ENCODE data around the gene ZNF519.
"Not testable (repeated sequence)": the region's sequence is repeated elsewhere in the genome, so short reads cannot be mapped to it uniquely, and the experiment has no call there.

The ZNF519 gene

DNA sequence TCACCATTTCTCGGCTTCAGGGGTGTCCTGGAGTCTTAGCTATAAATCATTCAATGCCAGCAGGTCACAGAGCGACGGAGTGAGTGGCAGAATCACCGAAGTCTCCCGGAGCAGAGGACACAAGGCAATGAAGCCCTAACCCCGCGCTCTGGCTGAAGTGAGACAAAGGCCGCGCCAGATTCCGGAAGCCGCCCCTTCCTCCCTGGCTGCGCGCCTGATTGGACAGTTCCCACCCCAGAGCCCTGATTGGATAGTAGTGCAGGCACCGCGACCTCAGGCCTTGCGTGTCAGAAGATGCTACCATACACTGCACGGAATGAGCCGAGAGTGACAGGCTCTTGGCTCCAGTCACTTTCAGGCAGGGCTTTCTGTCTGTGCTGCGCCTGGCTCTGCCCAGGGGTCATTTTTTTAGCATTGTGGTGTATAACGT, at the start of gene ZNF519:
ZNF519 (minus strand) TSS at position 165 of the 430 bp plus-strand sequence; CDS start at position 7, 158 bp downstream.
- DNase-seq (ENCODE audit: low read depth), result peak; percentile 82

GRCh38 chr18:14179306-14179705, 47.1 kb upstream of the ZNF519 start:
- no peak for DNase-seq (ENCODE audit: low read depth)

- DNase-seq (ENCODE audit: low read depth), result peak; percentile 61
Observed at GRCh38 chr18:14178321-14179196, 46.3 kb upstream of the ZNF519 start.

DNA sequence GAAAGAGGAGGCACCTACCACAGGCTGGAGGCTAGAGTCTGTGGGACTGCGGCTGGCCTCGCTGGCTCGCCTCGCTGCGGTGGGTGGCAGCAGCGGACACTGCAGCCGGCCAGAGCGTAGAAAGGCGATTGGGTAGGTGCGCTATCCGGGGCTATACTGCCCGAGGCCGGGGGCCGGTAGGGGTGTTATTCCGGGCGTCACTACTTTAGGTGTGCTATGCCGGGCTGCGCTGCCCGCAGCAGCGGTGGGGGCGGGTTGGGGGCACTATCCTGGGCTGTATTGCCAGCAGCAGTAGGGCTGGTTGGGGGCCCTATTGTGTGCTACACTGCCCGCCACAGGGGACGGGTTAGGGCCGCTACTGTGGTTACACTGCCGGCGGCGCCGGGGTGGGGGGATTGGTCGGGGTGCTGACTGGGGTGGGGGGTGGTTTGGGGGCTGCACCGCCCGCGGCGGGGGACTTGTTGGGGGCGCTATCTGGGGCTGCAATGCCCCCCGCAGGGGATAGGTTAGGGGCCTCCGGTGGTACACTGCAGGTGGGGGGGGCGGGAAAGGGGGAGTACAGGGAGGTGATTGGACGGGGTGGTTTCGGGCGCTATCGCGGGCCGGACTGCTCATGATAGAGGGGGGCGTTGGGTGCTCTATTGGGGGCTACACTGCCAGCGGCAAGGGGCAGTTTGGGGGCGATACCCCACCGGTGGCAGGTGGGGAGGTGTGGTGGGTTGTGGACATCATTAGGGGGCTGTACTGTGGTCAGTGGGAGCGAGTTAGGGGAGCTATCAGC, 45.5 kb upstream of the ZNF519 start:
- not testable (repeated sequence) for DNase-seq (ENCODE audit: low read depth)

- DNase-seq (ENCODE audit: low read depth), result not testable (repeated sequence)
Observed at GRCh38 chr18:14175404-14175803, 43.2 kb upstream of the ZNF519 start.

GRCh38 chr18:14174706-14175085, 42.5 kb upstream of the ZNF519 start:
- DNase-seq (ENCODE audit: low read depth), result no peak

DNA sequence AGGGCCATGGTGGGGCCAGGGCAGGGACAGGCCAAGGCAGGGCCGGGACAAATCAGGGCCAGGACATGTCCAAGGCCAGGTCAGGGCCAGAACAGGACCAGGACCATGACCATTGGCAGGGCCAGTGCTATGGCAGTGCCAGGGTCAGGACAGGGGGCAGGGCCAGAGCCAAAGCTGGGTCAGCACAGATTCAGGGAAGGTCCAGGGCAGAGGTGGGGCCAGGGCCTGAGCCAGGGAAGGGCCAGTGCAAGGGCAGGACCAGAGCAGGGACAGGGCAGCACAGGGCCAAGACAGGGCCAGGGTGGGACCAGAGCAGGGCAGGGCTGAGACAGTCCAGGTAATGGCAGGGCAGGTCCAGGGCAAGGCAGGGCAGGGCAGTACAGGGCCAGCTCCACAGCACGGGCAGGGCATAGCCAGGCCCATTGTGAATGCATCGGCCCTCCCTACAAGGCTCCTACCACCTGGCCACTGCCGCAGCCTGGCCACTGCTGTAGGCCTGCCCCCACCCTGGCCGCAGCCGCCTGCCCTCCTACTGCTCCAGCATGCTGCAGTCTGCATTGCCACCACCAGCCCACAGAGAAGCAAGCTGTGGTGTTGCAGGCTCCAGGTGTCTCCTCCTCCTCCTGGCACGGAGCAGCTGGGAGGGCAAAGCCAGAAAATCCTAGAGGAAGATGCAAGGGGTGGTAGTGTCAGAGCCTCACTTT, 41.9 kb upstream of the ZNF519 start:
- DNase-seq (ENCODE audit: low read depth), result not testable (repeated sequence)

- DNase-seq (ENCODE audit: low read depth), result not testable (repeated sequence)
Observed at GRCh38 chr18:14173116-14173951, 41.1 kb upstream of the ZNF519 start.

- not testable (repeated sequence) for DNase-seq (ENCODE audit: low read depth)
Observed at GRCh38 chr18:14172142-14173115, 40.2 kb upstream of the ZNF519 start.

DNA sequence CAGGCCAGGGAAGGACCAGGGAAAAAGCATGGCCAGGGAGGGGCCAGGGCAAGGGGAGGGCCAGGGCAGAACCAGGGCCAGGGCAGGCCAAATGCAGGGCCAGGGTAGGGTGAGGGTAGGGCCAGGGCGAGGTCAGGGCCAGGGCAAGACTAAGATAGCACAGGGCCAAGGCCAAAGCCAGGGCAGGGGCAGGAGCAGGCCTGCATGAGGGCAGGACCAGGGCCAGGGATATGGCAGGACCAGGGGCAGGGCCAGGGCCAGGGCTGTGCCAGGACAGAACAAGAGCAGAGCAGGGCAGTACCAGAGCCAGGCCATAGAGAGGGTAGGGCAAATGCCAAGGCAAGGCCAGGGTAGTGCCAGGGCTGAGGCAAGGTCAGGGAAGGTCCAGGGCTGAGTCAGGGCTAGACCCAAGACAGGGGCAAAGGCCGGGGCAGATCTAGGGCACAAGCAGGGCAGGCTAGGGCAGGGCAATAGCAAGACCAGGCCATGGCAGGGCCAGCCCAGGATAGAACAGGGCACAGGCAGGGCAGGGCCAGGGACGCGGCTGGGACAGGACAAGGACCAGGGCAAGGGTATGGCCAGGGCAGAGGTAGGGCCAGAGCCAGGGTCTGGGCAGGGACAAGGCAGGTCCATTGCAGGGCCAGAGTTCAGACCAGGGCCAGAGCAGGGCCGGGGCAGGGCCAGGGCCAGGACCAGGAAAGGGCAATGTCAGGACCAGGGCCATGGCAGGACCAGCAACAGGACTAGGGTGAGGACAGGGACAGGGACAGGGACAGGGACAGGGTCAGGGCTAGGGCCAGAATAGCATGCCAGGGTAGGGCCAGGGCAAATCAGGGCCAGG, 39.3 kb upstream of the ZNF519 start:
- DNase-seq (ENCODE audit: low read depth), result not testable (repeated sequence)

GRCh38 chr18:14170367-14171036, 38.3 kb upstream of the ZNF519 start:
- DNase-seq (ENCODE audit: low read depth), result not testable (repeated sequence)

DNA sequence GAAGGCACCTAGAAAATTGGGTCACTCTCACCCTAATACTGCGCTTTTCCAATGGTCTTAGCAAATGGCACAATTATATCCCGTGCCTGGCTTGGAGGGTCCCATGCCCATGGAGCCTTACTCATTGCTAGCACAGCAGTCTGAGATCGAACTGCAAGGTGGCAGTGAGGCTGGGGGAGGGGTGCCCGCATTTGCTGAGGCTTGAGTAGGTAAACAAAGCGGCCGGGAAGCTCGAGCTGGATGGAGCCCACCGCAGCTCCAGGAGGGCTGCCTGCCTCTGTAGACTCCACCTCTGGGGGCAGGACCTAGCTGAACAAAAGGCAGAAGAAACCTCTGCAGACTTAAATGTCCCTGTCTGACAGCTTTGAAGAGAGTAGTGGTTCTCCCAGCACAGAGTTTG, 30.7 kb upstream of the ZNF519 start:
- not testable (repeated sequence) for DNase-seq (ENCODE audit: low read depth)

- not testable (repeated sequence) for DNase-seq (ENCODE audit: low read depth)
Observed at GRCh38 chr18:14151564-14152113, 19.4 kb upstream of the ZNF519 start.

DNA sequence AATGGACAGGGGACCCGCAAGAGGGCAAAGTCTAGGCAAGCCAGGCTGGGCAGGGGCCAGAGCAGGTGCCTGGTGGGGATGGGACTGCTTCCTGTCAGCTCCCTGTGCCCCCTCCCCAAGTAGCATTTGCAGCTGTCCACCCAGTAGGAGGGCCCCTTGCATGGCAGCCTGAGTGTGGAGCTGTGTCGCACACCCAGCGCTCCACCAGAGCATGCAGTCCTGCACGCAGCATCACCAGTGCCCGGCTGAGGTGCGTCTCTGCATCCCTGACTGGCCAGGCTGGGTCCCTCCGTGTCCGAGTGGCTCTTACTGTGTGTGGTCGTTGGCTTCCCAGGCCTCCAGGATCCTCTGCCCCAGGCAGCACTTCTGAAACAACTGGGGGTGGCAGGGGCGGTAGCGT, 18.5 kb upstream of the ZNF519 start:
- not testable (repeated sequence) for DNase-seq (ENCODE audit: low read depth)

DNA sequence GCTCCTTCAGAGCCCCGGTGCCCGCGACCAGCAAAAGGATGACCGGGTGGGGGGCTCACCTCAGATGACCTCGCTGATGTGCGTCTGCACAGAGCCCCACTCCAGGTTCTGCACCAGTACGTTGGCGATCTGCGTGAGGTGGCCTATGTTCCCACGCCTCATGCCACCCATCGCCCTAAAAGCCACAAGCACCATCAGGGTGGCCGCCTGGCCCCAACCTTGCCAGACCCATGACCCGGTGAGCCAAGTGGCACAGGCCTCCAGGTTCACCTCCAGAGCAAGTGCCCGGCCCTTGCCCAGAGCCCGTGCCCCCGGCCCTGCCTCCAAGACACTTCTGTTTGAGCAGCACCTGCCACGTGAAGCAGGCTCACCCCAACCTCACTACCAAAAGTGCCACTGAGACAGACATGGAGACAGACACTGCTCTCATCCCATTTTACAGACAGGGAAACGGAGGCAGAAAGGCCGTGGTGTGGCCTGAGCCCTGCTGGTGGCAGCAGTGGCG, 17.7 kb upstream of the ZNF519 start:
- DNase-seq (ENCODE audit: low read depth), result not testable (repeated sequence)

DNA sequence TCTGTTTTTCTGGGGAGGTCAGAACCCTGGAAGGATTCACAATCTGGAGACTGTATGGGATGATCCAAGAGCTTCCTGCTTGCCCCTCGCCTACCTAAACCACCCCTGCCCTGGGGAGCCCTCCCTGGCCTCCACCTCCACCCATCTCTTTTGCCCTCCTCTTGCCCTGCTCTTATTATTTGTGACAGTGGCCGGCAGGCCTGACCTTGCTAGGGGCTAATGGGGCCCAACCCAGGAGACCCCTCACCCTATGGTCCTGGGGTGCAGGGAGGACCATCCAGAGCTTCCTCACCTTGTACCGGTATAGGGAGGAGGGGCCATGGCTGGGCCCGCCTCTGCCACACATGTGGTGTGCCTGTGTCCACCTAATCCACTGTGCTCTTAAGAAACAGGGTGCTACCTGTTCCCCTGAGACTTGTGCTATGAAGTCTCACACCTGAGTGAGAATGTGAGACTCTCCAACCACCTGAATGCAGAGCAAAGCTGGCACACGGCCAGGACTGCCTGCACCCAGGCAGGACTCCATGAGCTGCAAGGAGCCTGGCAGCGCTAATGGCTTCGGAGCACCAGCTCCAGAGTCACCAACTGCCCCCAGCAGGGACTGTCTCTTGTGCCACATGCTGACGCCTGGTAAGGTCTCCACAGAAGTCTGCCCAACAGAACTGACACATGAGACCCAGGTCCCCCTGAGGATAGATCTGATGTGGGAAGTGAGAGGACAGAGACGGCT, 17.1 kb upstream of the ZNF519 start:
- not testable (repeated sequence) for DNase-seq (ENCODE audit: low read depth)
